NCI-H2081 (cell line): Measurements from ENCODE around the gene KANK2.

Experiments used
- DNase-seq, 2 experiments: peaks; one replicate each; lab custom pipeline; 2025; lab: John Stamatoyannopoulos, UW

The KANK2 gene

DNA sequence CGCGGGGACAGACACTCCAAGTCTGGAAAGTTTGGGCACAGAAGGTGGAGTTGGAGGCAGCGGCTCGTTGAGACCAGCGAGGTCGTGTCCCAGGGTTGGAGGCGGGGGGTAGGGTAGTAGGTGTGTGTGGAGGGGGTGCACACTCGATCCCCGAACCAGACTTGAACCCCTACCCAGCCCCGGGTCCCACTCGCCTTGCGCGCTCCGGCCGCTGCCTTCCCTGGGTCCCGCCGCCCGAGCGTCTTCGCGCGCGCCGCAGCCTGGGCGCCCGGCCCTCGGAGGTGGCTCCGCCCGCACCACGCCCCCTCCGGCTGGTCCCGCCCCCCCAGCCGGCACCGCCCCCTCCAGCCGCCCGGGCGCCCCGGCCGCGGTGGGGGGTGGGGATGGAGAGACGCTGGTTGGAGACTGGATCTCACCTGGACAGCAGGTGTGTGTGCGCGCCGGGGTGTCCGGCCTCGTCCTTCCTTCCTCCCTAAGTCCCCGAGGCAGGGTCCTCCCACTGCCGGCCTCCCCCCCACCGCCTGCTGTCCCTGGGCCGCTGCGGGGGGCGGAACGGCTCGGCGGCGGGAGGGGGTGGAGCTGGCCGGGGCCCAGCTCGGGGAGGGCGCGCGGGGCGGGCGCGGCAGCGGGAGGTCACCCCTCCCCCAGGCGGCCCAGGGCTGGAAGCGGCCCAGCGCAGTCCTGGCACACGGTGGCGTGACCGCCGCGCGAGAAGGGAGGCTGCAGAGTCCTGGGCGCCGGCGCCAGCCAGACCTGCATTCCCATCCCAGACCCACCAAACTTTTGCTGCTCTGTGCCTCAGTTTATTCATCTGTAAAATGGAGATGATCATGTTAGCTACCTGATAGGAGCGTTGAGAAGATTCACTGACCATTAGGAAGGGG lies at the start of gene KANK2:
KANK2 (minus strand) TSS at position 255 of the 884 bp plus-strand sequence. CDS start 3,034 bp downstream, outside the sequence.
- DNase-seq = peak; percentile 93 to 94

DNA sequence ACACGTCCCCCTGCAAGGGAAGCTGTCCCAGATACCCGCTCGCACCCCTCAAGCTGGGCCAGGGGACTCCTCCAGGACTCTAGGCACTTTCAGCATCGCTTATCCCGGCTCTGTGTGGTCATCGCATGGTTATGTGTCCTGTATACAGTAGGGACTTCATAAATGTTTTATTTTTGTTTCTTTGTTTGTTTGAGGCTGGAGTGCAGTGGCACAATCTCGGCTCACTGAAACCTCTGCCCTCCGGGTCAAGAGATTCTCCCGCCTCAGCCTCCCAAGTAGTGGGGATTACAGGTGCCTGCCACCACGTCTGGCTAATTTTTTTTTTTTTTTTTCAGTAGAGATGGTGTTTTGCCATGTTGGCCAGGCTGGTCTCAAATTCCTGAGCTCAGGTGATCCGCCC lies 49.6 kb upstream of the KANK2 start:
- DNase-seq = no peak

DNA sequence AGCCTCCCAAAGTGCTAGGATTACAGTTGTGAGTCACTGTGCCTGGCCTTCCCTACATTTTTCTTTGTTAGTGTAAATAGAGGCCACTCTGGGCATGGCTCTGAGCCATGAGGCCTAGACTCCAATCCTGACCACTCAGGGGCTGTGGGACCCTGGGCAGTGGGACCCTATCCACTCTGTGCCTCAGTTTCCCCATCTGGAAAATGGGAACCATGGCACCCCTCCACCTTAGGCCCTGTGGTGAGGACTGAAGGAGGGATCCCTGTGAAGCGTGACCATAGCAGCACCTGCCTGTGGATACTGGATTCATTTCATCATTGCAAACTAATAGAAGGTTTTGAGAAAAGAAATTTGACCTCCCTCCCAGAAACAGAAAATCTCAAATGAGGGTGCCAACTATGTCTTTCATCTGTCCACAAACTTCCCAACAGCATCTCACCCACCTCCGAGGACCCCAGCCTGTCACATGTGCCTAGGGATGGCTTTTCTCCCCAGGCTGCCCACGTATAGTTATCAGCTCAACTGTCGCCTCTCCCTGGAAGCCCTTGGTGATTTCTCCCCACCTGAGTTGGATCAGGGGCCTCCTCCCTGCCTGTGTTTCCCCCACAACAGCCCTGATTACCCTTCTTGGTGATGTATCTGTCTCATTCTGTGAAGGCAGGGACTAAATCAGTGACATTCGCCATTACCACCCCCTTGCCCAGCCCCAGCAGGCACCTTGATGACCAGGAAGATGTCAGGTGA lies 47.7 kb upstream of the KANK2 start:
- DNase-seq = no peak

DNA sequence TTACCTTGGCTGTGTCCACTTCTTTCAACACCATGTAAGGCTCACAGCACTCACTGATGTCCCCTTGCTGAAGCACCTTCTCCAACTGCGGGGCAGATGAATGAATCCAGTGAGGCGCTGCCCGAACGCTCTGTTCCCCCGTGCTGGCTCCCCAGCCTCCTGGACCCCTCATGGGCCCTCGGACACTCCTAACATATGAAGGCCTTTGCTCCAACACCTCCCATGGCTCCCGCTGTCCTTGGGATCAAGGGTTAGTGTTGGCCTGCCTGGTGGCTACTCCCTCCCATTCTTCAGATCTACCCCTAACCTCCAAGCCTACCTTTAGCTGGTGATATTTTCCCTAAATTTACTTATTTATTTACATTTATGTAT lies 46.4 kb upstream of the KANK2 start:
- no peak for DNase-seq

DNA sequence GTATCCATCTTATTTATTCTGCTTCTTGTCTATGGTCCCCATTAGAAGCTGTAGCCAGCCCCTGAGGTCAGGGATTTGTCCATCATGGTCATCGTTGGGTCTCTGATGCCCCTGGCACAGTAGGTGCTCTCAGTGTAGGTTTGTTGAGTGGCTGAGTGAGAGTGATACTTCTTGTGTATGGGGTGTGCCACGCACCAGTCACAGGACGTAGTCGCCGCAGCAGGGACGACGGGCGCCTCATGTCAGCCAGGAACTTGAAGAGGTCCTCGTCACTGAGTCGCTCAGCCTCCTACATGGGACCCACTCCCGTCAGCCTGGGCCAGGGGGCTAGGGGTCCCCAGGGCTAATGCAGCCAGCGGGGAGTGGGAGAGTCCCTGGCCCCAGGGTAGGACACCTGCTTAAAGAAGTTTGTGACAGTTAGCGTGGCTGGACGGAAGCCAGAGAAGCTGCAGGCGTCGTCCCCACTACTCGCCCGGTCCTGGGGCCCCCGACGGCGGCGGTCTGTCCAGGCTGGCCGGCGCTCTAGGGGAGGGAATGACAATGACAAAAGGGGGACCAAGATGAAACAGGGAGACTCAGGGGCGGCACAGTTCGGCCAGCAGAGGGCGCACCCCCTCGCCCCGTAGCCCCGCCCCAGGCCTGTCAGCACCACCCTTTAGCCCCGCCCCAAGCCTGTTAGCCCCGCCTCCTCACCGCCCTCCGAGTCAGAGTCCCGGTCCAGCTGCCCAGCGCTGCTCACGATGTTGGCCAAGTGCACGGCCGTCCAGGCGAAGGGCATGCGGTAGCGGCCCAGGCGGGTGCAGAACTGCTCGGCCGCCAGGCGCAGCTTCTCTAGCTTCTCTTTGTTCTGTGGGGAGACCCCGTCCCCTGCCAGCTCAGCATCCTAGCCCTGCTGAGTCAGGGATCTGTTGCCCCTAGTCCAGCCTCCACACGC lies 45.8 kb upstream of the KANK2 start:
- peak; percentile 61 to 74 for DNase-seq

DNA sequence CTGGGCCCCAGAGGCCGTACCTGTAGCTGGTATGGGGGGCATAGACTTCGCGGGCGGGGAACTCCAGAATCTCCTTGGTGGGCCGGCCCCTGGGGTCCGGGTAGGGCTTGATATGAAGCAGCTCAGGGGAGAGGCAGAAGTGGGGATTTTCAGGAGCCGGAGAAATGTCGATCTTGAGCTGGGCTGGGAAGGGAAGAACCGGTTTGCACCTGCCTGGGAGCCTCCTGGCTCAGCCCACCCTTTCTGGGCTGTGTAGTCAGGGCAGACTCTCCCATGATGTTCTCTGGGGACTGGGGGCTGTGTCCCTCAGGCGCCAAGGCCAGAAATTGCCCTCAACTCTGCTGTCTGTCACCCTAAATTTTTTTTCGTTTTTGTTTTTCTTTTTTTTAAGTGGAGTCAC lies 44.7 kb upstream of the KANK2 start:
- DNase-seq = no peak

DNA sequence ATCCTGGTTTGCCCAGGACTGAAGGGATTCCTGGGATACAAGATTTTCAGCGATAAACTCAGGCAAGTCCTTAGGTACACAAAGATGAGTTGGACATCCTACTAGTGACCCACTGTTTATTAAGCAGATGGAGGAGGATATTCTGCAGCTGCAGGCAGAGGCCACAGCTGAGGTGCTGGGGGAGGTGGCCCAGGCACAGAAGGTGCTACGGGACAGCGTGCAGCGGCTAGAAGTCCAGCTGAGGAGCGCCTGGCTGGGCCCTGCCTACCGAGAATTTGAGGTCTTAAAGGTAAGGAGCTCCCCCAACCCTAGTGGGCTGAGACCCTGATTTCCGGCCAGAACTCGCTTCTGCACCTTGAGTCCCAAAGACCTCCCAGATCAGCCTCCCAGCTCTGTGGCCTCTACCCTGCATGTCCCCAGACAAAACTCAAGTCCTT lies 42.7 kb upstream of the KANK2 start:
- no peak for DNase-seq

DNA sequence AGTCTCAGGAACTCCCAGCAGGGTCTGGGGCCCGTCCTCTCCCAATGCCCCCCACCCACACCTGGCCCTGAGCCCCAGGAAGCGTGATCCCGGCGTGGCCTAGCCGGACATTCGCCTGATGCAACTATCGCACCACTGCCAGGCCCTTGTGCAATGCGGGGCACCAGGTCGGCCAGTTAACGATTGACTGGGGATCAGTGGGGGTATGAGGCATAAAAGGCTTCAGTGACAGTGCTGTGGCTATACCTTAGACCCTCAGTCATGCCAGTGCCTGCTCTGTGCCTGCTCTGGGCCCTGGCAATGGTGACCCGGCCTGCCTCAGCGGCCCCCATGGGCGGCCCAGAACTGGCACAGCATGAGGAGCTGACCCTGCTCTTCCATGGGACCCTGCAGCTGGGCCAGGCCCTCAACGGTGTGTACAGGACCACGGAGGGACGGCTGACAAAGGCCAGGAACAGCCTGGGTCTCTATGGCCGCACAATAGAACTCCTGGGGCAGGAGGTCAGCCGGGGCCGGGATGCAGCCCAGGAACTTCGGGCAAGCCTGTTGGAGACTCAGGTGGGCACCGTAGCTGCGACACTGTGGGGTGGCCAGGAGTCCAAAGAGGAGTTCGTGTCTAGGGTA lies 42.1 kb upstream of the KANK2 start, which contains the start of gene ANGPTL8:
ANGPTL8 (plus strand) TSS at position 243 of the 624 bp plus-strand sequence; CDS start at position 262, 19 bp downstream.
- DNase-seq = no peak

DNA sequence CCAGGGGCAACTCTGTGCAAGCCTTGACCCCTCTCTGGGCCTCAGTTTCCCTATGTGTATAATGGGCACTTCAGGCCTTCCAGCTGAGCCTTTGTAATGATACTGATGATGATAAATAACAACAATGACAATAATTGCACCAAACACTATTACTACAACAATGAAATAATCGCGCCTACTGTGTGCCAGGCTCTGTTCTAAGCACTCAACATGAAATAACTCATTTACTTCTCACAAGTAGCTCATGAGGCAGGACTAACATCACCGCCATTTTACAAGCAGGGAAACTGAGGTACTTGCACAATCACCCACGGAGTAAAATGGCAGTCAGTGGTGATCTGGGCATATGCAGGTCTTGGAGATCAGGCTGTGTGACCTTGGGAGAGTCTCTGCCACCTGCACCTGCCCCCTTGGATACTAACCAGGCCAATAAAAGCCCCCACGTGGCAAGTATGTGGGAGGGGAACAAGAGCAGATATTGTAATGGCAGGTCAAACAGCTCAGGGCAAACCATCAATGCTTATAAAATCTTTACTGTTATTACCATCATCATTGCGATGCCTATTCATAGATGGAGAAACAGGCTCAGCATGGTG lies 41.5 kb upstream of the KANK2 start:
- DNase-seq = no peak

DNA sequence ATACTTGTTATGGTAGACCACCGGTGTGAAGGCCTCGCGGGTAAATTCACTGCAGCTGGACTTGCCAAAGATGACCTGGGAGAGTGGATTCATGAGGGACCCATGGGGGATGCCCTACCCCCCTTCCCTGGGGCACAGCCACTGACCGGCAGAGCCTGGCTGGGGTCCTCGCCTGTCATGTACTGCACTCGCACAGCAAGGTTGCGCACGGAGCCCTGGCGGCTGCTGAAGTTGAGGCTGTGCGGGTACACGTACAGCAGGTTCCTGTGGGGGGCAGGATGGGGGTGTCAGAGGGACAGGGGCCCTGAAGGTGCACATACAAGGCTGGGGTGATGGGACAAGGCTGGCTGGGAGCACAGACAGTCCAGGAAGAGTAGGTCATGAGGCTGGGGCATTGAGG lies 40.7 kb upstream of the KANK2 start:
- no peak for DNase-seq

DNA sequence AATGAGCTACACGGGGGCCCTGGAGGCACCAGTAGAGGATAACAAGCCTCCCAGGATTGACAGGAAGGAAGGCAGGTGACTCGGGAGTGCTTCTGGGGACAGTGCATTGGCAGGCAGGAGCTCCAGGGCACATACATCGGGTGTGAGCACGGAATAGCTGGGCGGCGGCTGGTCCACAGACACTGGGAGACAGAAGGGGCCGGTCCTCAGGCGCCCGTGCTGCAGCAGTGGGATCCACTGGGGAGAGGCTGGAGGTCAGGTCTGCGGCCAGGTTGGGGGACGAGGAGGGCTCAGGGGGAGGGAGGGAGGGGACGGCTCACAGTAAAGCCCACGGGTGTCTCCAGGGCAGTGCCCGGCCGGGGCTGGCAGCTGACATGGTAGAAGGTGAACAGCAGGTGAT lies 40.0 kb upstream of the KANK2 start:
- DNase-seq = no peak

DNA sequence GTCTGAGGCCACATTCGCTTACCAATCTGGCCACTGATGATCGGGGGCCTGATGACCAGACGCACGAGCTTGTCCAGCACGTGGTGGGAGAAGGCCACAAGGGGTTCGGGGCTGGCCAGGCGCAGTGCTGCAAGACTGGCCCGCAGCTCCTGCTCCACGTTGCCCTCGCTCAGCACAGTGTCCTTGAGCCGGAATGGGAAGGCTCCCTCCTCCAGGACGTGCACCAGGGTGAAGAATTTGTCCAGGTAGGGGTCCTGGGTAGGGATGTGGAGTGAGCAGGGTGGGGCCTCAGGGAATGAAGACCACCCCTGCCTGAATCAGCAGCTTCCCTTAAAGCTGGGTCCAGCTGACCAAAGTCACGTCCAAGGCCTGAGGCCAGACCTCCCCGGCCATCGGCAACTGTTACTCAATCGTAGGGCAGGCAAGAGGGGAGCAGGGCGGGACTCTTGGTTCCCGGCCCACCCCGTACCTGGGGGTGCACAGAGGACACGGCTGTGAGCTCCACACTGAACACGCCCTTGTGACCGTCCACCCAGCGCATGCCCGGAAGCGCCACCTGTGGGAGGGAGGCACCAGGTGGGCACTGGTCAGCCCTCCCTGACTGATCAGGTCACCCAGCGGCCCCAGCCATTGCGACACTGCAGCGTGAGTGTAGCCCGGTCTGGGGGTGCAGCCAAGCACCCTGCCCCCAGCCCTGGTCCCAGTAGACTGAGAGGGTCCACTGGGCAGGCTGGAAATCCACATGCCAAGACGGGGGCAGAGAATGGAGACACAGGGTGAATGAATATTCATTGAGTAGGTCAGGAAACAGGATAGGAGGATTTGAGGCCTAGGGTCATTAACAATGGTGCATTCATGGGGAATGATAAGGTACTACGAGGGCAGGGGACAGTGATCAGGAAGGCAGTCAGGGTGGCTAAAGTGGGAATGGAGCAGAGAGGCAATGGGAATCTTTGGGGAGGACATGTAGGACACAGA lies 39.3 kb upstream of the KANK2 start:
- no peak for DNase-seq

DNA sequence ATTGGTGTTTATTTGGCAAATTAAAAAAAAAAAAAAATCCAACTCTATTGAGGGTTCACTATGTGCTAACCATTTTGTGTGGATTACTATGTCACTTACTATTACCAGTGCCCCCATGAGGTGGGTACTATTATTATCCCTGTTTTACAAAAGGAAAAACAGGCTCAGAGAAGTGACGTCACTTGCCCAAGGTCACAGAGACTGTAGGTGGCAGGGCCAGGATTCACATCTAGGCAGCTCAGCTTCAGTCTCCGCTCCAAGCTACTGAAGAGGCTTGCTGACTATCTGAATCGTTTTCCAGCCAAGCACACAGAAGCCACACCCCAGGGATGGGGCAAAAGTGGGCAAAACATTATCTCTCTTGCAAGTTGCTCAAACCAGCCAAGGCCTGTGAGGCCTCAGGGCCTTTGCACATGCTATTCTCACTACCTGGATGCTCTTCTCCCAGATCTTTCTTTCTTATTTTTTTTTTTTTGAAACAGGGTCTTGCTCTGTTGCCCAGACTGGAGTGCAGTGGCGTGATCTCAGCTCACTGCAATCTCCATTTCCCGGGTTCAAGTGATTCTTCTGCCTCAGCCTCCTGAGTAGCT lies 37.2 kb upstream of the KANK2 start:
- no peak for DNase-seq

DNA sequence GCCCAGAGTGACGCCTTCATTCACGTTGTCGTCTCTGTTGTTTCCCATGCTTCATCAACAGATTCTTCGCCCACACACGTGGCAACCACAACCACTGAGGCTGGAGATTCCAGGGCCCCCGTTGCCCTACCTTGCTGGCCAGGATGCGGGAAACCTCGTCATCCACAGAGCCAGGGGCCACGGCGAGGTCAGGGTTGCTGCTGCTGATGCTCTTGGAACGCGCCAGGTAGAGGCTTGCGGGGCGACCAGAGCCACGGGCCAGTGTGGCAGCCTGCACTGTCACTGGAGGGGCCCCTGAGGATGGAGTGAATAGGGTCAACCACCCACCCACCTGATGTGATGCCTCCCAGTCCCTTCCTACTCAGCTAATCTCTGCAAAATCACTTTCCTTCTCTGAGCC lies 35.7 kb upstream of the KANK2 start:
- DNase-seq = no peak

DNA sequence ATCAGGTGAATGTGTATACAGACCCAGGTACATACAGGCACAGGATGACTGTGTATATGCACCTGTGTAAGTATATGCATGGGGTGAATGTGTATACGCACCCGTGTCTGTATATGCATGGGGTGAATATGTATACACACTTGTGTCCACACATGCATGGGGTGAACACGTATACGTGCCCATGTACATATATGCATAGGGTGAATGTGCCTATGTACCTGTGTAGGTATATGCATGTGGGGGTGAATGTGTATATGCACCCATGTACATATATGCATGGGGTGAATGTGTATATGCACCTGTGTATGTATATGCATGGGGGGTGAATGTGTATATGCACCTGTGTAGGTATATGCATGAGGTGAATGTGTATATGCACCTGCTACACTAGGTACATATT lies 35.2 kb upstream of the KANK2 start:
- DNase-seq = no peak

DNA sequence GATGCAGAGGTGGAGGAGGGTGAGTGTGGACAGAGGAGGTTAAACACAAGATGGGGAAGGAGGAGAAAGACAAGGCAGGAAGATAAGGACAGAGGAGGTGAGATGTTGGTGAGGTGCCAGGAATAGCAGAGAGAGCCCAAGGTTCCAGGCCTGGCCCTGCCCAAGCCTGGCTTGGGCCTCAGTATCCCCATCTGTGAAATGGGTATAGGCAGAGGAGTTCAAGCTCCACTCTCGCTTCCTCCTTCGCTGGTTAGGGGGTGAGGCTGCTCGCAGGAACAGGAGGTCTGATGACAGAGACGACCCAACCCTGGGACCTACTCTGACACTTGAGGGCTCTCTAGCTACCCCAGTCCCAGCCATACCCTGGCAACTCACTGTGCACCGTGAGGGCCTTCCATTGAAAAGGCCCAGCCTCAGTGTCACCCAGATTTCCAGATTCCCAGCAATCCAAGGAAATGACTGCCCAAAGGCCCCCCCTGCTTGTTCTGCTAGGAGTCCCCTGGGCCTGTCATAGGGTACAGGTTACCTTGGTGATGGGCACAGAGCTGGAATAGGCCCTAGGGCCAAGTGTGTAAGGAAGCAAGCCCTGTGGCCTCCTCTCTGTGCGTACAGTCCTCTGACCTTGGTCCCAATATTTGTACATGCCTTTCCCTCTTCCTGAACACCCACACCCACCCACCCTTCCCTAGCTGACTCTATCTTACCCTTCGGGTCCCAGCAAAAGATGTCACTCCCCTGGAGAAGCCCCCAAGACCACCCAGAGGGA lies 33.5 kb upstream of the KANK2 start:
- DNase-seq = no peak

DNA sequence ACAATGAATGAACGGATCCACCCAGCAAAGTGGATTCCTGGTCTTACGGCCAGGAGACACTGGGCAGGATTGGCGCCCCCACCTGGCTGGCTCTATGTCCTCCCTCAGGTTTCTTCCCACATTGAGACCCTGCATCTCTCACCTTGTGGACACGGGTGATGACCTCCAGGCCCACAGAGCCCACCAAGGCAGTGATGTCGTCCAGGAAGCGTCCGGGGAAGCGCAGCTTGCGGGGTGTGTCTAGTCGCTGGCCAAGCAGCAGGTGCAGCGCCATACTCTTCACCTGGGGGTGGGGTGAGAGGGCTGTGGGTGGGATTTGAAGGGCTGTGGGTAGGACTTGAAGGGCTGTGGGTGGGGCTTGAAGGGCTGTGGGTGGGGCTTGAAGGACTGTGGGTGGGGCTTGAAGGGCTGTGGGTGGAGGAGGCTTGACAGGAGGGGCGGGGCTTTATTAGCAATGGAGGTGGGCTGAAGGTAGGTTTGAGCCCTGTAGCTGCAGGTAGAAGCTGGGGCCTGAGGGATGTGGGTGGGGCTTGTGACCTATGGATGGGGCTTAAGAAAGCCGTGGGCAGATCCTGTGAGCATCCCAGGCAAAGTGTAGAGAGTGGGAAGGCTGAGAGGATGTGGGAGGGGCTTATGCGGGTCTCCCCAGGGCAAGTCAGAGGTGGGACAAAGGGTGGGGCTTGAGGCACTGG lies 30.0 kb upstream of the KANK2 start:
- DNase-seq = no peak

DNA sequence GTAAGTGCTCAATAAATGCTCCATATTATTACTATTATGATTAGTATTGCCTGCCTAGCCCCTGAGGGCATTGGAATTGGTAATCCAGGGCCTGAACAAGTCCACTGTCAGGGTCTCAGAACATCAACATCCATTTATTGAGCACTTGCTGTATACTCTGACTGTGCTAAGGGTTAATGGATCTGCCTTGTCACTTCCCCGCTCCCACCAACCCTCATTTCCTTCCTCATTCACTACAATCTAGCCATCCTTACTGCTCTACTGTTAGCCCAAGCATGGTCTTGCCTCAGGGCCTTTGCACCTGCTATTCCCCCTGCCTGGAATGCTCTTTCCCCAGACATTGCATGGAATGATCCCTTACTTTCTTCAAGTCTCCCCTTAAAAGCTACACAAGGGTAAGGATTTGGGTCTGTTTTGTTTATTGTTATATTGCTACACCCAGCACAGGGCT lies 29.4 kb upstream of the KANK2 start:
- no peak for DNase-seq
